IPS-NIHi7 (cell line): ENCODE measurements around the gene FUT8.

ENCODE experiments used
- DNase-seq: peaks from one replicate; pipeline ENCODE4 v3.0.0; 2012; ENCODE audit warnings: mixed read lengths; ENCODE audit errors: extremely low spot score

Gene FUT8

DNA sequence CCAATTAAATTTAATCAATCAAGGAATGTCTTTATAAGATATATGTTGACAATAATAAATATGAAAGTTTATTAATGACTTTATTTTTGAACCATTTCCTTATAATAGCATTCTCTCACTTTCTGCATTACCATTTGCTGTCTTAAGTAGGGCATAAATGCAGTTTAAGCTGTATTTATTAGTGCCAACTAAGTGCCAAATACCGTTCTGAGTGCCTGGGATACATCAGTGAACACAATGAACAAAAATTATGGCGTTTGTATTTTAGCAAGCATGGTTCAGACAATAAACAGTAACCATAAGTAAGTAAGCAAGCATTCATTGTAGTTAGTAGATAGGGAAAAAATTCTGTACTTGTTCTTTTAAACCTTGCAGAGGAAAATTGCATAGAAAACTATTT is 145.8 kb downstream of the FUT8 start:
- no peak for DNase-seq

DNA sequence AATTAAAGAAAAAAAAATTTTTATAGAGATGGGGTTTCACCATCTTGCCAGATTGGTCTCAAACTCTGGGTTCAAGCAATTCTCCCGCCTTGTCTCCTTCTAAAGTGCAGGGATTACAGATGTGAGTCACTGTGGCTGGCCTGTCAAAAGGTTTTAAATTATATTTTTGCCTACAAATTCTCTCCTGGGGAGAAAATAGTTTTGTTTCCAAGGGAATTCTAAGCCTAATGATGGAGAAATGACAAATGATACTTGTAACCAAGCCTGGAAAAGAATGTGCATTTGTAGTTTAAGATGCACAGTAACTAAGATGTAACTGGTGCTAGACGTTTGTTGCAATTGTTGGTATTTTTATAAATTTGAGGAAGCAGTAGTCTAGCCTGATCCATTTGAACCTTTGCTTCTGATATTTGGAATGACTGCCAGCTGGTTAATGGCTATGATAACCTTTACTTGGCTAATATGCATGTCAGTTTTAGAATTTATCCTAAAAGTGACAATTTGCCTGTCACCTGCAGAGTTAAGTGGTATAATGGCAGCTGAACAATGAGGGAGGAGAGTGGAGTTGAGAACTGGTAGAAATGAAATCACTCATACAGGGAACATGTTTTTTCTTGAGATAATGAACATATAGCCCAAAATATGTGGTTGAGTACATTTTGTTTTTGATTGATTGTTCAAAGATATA is 148.0 kb downstream of the FUT8 start:
- DNase-seq: no peak

DNA sequence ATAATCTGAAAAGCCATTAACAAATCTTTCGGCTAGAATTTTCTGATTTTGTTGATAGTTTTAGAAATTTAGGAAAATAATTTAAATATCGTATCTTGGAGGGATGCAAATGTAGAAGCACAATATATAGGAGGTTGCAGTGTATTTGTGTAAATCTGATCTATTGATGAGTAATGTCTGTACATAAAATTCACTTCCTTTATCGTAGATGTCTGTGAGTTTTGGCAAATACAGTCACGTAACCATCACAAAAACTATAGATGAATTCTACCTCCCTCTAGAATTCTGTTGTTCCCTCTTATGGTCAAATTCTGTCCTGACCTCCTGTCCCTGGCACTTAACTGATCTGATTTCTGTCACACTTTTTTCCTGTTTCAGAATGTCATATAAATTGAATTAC is 151.8 kb downstream of the FUT8 start:
- DNase-seq: no peak

DNA sequence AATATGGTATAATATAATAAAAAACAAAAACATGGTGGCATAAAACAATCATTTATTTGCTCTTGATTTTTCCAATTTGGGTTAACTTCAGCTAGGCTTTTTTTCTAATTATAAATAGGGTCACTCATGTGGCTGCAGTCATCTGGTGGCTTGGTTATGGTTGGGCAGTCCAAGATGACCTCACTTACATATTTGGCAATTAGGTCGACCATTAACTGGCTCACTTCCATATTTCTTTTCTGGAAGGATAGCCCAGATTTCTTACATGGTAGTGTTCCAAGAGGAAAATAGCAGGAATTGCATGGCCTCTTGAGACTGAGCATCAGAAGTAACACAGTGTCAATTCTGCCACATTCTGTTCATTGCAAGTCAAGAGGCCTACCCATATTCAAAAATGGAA is 153.4 kb downstream of the FUT8 start:
- no peak for DNase-seq

DNA sequence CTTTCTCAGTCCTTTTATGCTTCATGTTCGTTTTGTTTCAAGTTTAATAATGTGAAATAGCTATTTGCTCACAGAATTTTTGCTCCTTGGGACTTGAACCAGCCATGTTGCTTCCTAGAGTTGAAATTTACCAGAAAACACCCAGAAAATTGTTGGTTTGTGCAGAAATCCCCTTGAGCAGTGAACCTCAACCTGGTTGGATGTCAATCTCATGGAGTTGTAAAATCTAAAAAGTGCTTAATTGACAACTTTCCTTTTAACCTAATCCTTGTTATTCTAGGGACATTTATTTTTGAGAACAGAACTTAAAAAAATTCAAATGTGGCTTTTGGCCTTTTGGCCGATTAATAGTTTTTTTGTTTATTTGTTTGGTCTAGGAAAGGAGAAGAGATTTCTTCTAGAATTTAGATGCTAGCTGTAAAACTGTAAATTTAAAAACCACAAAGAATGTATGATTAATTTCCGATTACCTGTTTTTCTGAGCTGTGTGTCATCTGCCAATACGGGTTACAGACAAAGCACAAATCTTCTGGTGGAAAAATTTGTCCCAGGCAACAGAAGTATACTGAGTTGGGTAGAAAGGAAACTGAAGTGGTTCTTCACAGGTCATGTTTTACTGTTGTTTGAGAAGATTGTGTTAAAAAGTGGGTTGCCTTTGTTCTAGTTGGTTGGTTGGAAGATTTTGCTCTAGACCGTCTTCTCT is 154.4 kb downstream of the FUT8 start:
- DNase-seq: no peak

DNA sequence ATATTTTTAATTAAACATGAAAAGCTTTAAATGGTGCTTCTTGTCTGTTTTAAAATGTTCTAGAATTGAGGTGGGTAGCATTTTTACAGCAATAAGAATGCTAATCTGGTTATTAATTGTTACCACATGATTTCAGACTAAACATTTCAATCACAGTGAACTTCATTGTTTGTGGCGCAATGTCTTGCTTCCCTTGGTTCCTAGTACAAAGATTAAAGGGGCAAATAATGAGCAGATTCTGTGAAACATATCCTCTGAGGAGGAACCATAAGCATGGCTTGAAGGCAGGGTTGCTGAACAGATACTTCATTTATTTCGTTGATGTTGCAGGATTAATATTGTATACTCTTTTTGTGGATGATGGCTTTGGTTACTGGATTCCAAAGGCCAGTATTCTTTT is 162.1 kb downstream of the FUT8 start:
- DNase-seq: no peak

DNA sequence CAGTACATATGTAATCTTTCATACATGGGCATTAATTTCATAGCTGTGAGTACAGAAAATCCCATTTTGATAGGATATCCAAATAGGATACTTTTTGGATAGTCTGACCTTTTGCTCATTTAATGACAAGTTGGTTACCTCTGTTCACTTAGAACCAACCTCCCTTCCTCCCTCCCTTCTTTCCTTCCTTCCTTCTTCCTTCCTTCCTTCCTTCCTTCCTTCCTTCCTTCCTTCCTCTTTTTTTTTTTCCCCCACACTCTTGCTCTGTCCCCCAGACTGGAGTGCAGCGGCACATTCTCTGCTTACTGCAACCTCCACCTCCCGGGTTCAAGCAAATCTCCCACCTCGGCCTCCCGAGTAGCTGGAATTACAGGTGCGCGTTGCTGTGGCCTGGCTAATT is 162.9 kb downstream of the FUT8 start:
- DNase-seq: no peak

DNA sequence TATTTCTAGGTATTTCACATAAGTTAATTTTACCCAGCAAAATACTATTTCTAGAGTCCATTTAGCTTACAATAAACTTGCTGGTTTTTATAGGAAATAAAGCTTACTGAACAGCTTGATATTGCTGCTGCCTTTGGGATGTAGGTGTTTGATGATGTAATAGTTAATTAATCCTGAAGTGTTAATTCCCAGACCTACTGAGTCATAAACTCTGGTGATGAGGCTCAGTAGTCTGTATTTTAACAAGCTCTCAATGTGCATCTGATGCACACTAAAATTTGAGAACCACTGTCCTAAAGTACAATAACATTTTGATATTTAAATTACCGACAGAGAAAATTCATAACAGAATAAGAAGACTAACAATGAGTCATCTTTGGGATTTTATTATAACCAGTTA is 168.4 kb downstream of the FUT8 start:
- no peak for DNase-seq

DNA sequence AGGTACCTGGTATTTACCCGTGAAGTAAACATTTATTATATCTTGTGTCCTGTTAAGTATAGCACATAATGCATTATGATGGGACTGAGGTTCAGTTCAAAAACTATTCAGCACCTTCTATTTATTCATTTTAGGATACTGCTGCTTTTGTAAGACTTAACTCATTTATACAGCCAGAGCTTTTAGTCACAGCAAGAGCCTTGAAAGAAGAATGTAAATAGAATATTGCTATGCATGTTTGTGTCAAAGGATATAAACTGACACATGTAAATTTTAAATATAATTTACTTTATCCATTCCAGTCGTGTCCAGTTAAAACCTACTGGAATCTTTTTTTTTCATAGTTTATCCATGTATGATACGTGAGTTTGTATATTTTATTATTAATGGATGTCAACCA is 168.8 kb downstream of the FUT8 start:
- no peak for DNase-seq

DNA sequence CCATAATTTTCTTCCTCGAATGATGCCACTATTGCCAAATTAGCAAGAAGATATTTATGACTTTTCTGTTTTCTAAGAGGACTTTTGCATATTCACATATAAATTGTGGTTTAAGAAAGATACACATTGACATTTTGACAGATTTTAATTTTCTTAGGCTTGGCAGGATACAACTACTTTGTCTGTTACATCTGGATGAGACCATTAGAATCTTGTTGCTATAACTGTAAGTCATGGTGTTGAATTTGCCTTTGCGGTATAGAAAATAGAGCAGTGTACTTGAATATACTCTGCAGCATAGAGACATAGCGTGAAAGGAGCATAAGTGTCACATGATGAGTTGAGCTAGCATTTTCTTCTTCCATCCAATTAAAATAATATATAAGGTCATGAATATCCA is 169.3 kb downstream of the FUT8 start:
- DNase-seq: no peak

DNA sequence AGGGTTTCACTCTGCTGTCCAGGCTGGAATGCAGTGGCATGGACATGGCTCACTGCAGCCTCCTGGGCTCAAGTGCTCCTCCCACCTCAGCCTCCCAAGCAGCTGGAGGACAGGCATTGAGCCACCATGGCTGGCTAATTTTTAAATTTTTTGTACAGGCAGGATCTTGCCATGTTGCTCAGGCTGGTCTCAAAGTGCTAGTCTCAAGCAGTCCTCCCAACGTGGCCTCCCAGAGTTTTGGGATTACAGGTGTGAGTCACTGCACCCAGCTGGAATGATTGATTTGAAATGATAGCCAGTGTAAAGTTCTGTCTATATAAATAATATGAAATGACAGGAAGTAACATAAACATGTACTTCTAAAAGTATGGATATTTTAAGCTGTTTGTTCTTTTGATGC is 172.7 kb downstream of the FUT8 start:
- DNase-seq: no peak

DNA sequence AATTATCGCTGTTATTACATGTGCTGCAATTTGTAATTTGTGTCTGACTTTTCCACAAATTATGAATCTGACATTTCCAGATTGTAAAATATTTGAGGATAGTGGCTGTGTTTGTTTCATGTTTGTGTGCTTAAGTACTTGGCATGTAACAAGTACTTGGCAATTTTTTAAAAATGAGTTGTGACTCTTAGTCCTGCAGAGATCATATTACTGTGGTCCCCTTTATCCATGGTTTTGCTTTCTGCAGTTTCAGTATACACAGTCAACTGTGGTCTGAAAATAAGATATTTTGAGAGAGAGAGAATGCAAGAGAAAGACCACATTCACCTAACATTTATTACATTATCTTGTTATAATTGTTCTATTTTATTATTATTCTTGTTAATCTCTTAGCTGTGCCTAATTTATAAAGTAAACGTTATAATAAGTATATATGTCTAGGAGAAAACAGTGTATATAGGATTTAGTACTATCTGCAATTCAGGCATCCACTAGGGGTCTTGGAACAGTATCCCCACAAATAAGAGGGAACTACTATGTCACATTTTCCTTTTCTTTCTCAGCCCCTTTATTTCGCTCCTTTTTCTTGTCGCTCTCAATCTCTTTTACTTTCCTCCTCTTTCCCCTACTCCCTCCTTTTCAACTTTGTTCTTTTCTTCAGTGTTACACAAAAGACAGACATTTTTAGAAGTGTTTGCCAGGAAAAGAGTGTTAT is 176.1 kb downstream of the FUT8 start:
- no peak for DNase-seq

DNA sequence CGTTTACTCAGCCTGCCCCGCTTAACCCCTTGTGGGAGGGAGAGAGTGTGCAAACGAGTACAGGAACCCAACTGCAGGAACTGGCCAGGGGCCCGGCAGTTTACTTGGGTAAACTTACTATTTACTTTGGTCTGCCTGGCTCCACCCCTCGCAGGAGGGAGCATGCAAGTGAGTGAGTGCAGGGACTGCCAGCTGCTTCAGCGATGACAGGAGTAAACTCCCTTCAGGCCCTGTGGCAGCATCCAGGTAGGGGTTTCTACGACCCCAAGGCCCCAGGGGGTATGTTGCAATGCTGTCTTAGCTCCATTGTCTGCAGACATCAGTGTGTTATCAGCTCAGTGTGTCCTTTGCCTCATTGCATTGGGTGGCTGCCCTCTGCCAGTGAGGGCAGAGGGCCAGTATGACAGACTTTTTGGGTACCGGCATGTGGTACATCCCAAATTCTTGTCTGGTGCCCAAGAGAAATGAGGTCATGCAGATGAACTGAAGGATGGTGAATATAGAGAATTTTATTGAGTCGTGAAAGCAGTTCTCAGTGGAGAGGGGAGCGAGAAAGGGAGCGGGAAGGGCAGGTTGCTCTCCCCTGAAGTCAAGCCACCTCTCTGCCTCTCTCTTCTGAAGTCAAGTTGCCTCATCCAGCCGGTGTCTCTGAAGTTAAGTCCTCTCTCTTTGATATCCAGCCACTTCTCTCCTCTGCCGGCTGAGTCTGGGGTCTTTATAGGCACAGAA is 181.8 kb downstream of the FUT8 start:
- peak; percentile 54 for DNase-seq

DNA sequence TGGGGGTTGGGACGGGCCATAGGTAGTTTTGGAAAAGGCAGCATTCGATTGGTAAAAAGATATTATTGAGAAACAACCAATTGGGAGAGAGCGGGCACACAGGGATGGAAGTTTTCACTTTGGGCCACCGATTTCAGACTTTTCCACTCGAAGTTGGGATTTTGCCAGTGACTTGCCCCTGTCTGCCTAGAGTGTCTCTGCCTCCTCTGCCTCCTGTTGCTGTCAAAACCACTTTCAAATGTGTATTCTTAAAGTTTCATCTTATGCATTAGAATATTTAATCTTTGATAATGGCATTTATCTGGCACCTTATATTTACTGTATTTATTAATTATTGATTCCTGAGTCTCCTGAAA is 182.3 kb downstream of the FUT8 start:
- no peak for DNase-seq

DNA sequence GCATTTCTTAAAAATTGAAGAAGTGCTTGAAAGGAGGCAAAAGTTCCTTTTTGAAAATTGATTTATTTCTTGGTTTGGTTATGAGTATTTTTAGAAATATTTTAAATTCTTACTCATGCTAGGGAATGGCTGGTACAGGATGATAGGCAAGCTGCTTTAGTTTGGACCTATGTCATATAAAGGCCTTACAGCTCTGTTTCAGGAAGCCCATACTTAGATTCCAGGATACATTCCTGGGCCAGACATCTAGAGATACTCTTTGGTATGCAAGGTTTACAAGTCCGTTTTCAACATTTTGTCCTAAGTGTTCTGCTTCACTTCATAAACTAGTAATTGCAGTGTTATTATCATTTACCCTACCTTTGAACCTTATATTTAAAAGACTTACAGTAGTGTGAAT is 186.8 kb downstream of the FUT8 start:
- DNase-seq: no peak

DNA sequence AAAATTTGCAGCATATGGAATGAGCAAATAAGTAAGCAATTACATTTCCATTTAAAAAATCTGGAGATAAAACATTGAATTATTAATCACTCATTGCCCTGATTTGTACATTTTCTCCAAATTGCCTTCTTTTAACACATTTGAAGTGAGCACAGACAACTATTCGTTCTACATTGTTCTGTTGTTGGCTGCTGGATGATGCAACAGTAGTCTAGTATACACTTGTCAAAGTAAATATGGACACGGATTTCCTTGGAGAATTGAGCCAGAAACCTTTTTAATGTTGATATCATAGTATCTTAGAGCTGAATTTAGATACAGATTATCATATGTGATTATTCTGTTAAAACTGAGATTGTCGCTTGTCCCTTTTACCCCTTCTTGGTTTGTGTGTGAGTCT is 188.2 kb downstream of the FUT8 start:
- no peak for DNase-seq

DNA sequence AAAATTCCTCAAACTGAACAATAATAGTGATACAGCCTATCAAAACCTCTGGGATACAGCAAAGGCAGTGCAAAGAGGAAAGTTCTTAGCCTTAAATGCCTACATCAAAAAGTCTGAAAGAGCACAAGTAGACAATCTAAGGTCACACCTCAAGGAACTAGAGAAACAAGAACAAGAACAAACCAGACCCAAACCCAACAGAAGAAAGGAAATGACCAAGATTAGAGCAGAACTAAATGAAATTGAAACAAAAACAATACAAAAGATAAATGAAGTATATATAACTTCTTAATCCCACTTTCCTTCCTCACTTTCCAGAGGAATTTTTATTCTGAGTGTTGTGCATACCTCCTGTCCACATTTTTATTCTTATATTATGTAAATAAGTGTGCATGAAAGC is 192.0 kb downstream of the FUT8 start:
- no peak for DNase-seq

DNA sequence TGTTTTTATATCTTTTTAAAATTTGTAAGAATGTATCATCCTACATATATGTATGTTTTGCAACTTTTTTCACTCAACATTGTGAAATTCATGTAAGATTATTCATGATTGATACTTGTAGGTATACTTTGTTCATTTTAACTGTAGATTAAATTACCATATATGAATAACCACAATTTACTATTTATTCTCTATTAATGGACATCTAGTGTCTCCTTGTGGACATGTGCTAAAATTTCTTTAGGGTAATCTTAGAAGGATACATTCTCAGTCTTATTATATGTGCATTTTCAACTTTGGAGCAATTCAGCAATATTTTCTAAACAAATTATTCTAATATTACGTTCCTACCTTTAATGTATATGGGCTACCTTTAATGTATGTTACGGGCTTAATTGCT is 192.4 kb downstream of the FUT8 start:
- no peak for DNase-seq

DNA sequence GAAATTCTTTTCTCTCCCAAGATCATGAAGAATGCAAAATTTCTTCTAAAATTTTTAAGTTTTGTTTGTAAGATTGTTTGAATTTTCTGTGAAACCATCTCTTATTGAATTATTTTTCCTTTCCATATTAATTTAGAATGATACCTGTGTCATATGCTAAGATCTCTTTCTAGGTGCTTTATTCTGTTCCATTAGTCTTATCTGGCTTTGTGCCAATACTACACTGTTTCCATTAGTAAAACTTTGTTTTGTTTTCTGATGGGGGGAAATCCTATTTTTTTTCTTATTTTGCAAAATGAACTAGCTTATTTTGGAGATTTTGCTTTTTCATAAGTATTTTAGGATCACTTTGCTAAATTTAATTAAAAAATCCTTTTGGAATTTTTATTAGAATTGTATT is 193.9 kb downstream of the FUT8 start:
- DNase-seq: no peak

DNA sequence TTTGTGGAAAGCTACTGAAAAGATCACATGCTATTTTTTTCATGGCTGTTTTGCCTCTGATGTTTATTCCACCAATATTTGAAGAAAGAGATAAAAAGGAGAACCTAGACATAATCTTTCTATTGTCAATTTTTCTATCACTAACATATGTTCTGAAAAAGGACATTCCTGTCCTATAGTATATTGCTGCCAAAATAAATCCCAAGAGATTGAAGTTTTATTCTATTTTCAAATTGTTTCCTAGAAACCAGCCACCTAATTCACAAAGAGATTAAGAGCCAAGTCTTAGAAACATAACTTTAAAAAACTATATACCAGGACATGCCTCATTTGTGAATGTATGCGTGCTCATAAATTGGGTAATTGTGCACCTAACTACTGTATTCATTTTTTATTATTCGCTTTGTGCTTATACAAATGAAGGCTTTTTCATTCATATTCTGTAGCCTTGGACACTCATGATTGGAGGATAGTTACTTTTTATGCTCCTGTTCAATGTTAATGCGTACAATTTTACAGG is 200.7 kb downstream of the FUT8 start:
- no peak for DNase-seq

DNA sequence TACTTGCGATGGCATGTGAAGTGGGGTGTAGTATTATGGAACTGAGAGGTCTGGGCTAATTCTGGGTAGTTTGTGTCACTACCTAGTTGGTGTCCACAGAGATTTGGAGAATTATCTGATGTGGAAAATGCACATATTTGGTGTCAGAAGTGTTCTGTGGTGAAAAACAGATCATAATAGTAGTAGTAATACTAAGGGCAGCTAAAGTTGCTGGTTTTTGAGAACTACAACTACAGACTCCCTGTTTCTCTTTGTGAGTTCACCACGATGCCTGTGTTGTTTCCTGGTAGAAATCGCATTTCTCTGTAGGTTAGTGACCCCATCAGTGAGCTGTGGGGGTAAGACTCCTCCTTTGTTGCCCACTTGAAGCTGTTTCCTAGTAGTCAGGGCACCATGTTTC is 206.5 kb downstream of the FUT8 start:
- no peak for DNase-seq

DNA sequence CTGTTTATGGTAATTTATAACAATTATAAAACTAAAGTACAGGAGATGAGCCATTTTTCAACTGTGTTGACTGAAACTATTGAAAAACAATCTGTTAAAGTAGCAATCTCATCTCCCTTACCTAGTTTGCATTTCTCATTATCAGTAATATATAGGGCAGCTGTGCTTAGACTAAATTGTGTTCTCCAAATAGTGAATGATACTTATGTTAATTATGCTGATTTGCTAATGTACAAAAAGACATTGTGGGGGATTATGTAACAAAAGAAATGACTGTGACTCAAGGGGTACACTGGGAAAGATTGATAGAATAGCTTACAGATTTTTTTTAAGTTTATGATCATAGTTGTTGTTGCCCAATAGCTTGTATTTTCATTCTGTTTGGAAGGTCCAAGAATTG is 207.7 kb downstream of the FUT8 start:
- no peak for DNase-seq
